Mammary epithelial cell (primary cell): Measurements from ENCODE around the gene GSTO1.

Source experiments
- CTCF ChIP-seq, 2 donors: IDR thresholded peaks in 1 of 2; conservative IDR thresholded peaks in 1 of 2; 2 replicates each; pipeline ENCODE4 v1.5.1; 2011 to 2012; ENCODE audit warnings: inconsistent platforms in 2 of 2, low read length in 2 of 2, mild to moderate bottlenecking in 2 of 2, control low read depth in 1 of 2, low read depth in 1 of 2; ENCODE audit not compliant: insufficient read depth in 1 of 2; ENCODE audit errors: extremely low read depth in 1 of 2
- EZH2 ChIP-seq: IDR thresholded peaks from 2 replicates; pipeline ENCODE4 v1.6.1; 2012; ENCODE audit warnings: low read length, inconsistent platforms, borderline replicate concordance

- TF ChIP-seq EZH2: no peak
- TF ChIP-seq CTCF (conservative IDR thresholded peaks at IDR 0.05 in 1 of 2, IDR thresholded peaks at IDR 0.05 in 1 of 2; ENCODE audit: extremely low read depth in 1 of 2, insufficient read depth in 1 of 2, low read depth in 1 of 2, low read length in 2 of 2): no peak
Observed at GRCh38 chr10:104311184-104311720, 56.6 kb downstream of the GSTO1 start.
